ENCODE measurements around the gene GBX2. TPM values are rescaled to one million over a fixed set of nuclear protein-coding genes. Genes with fewer than 3 reads are reported as not detected.
A peak's percentile ranks its signal among the peaks of the same experiment; 100 is the strongest.

GBX2 gene
- polyA plus RNA-seq: not detected

- Mint-ChIP-seq H3K36me3 (no peaks in the 10 kb centered on the region), H3K27me3 (peaks cover 47% of the 10 kb centered on the region), H3K4me3 (no peak within 1 kb of the TSS), H3K9me3 (no peaks in the 10 kb centered on the region), H3K4me1 (peaks cover 2 to 7% (median 3%) of the 10 kb centered on the region in 3 donors), H3K27ac (peak within 1 kb of the TSS in 1 of 3 donors; percentile 67)
These were observed at the start of gene GBX2 for GRCh38 chr2:236168110-236169080. GBX2 (minus strand) TSS chr2:236168386; CDS start chr2:236167971, 415 bp downstream.

- Mint-ChIP-seq H3K9me3 (peaks cover 0 to 6% (median 0%) of the 10 kb centered on the region in 3 donors), H3K27ac (peak overlapping the region in 1 of 3 donors; percentile 40)
These were observed 49.7 kb upstream of the GBX2 start for GRCh38 chr2:236217926-236218325.

GRCh38 chr2:236216711-236217110 is 48.5 kb upstream of the GBX2 start:
- H3K36me3 Mint-ChIP-seq: peaks cover 2% of the 10 kb centered on the region
- H3K4me1 Mint-ChIP-seq: no peaks in the 10 kb centered on the region
- peaks cover 0 to 6% (median 0%) of the 10 kb centered on the region in 3 donors for H3K9me3 Mint-ChIP-seq
- no peak overlapping the region for H3K4me3 Mint-ChIP-seq
- peak overlapping the region in 1 of 3 donors; percentile 74 for H3K27ac Mint-ChIP-seq
- peaks cover 5% of the 10 kb centered on the region for H3K27me3 Mint-ChIP-seq

More at GRCh38 chr2:236217926-236218325, 49.7 kb upstream of the GBX2 start:
- Mint-ChIP-seq H3K36me3 (peaks cover 2% of the 10 kb centered on the region), H3K4me1 (no peaks in the 10 kb centered on the region), H3K27me3 (peaks cover 5% of the 10 kb centered on the region), H3K4me3 (no peak overlapping the region)

DNA sequence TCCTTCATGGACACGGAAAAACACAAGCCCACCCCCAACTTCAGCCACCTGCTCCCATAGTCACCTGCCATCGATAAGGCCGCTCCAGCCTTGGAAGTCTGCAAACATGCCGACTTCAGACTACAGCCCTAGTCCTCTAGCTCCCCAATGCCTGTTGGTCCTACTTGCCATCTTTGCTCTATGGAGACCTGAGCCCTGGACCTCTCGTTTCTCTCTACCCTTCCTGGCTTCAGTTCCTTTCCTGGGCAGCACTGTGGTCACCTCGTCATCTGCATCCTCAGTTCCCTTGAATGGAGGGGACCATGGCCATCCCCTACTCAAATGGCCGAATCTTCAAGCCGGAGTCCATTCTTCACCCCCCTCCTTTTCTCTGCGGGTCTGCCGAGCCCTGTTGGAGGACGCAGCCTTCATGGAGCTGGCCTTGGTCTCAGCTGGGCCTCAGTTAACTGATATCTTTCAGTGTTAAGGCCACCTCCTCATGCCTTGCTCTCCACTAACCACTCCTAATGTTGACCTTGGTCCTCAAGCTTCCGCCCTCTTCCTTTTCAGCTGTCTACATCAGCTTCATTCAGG is 47.7 kb upstream of the GBX2 start:
- H3K27ac Mint-ChIP-seq: peak overlapping the region in 1 of 3 donors; percentile 60
- H3K9me3 Mint-ChIP-seq: peaks cover 0 to 4% (median 0%) of the 10 kb centered on the region in 3 donors
- H3K4me3 Mint-ChIP-seq: no peak overlapping the region
- peaks cover 5% of the 10 kb centered on the region for H3K27me3 Mint-ChIP-seq
- peaks cover 2% of the 10 kb centered on the region for H3K36me3 Mint-ChIP-seq
- no peaks in the 10 kb centered on the region for H3K4me1 Mint-ChIP-seq

DNA sequence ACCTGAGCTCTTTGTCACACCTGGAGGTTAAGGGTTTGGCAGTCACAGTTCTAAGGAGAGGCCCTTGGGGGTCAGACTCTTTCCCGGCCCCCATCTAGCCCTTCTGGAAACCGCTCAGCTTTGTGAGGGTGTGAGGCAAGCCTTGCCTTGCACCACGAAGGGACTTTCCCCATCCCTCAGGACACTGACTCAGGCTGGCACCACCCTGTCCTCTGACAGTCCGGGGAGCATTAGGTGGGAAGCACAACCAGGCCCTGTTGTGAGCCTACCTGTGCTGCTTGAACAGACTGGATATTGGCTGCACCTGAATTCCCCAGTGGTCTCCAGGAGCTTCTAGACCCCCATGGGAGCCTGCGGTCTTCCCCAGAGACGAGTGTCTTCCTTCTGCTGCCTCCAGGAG is 47.0 kb upstream of the GBX2 start:
- H3K9me3 Mint-ChIP-seq: peaks cover 0 to 4% (median 0%) of the 10 kb centered on the region in 3 donors
- peak overlapping the region in 1 of 3 donors; percentile 60 for H3K27ac Mint-ChIP-seq
- H3K4me3 Mint-ChIP-seq: no peak overlapping the region
- peaks cover 9% of the 10 kb centered on the region for H3K27me3 Mint-ChIP-seq
- H3K4me1 Mint-ChIP-seq: no peaks in the 10 kb centered on the region
- H3K36me3 Mint-ChIP-seq: peaks cover 2% of the 10 kb centered on the region

GRCh38 chr2:236214376-236214995 is 46.3 kb upstream of the GBX2 start:
- Mint-ChIP-seq H3K9me3 (peaks cover 0 to 4% (median 0%) of the 10 kb centered on the region in 3 donors), H3K36me3 (peaks cover 2% of the 10 kb centered on the region), H3K4me1 (no peaks in the 10 kb centered on the region), H3K4me3 (no peak overlapping the region), H3K27ac (no peak overlapping the region), H3K27me3 (peaks cover 7% of the 10 kb centered on the region)

DNA sequence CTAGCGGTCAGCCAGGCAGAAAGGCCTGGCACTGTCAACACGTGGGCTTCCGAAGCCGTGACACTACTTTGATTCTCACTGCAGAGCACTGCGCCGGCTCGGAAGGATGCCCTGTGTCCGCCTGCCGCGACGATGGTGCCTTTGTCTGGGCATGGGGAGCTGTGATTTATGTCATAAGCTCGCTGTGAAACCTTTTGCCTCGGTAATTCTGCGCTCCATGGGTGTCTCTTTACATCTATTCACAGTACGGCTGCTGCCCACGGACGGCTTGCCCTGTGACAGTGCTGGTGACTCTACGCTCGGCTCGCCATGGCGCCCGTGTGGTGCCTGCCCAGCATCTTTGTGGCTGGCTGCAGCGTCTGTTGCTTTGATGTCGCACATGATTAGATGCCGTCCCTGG is 43.1 kb upstream of the GBX2 start:
- H3K36me3 Mint-ChIP-seq: no peaks in the 10 kb centered on the region
- H3K4me3 Mint-ChIP-seq: no peak overlapping the region
- H3K27me3 Mint-ChIP-seq: peaks cover 7% of the 10 kb centered on the region
- H3K4me1 Mint-ChIP-seq: no peaks in the 10 kb centered on the region
- peaks cover 0 to 7% (median 4%) of the 10 kb centered on the region in 3 donors for H3K9me3 Mint-ChIP-seq
- H3K27ac Mint-ChIP-seq: no peak overlapping the region

DNA sequence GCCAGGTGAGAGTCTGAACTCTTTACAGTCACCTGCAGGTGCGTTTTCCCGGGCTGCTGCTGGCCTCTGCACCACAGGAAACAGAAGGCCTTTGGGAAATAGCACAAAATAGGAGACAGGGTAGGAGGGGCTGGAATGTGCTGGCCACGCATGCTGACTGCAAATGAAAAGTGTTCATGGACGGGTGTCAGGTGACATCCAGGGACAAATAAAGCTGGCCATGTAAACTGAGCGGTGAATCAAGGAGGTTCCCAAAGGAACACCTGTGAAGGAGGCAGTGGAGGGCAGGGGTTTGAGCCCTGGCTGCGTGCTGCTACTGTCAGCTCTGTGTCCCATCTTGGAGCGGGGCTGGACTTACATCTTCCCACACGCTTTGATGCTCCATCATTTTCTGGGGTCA is 42.4 kb upstream of the GBX2 start:
- no peaks in the 10 kb centered on the region for H3K36me3 Mint-ChIP-seq
- no peak overlapping the region for H3K27ac Mint-ChIP-seq
- no peaks in the 10 kb centered on the region for H3K4me1 Mint-ChIP-seq
- H3K27me3 Mint-ChIP-seq: peaks cover 7% of the 10 kb centered on the region
- no peak overlapping the region for H3K4me3 Mint-ChIP-seq
- H3K9me3 Mint-ChIP-seq: peaks cover 0 to 7% (median 4%) of the 10 kb centered on the region in 3 donors

GRCh38 chr2:236209996-236210395 is 41.8 kb upstream of the GBX2 start:
- H3K36me3 Mint-ChIP-seq: no peaks in the 10 kb centered on the region
- H3K4me1 Mint-ChIP-seq: no peaks in the 10 kb centered on the region
- H3K4me3 Mint-ChIP-seq: no peak overlapping the region
- H3K27me3 Mint-ChIP-seq: peaks cover 7% of the 10 kb centered on the region
- no peak overlapping the region for H3K27ac Mint-ChIP-seq
- peaks cover 0 to 7% (median 4%) of the 10 kb centered on the region in 3 donors for H3K9me3 Mint-ChIP-seq

DNA sequence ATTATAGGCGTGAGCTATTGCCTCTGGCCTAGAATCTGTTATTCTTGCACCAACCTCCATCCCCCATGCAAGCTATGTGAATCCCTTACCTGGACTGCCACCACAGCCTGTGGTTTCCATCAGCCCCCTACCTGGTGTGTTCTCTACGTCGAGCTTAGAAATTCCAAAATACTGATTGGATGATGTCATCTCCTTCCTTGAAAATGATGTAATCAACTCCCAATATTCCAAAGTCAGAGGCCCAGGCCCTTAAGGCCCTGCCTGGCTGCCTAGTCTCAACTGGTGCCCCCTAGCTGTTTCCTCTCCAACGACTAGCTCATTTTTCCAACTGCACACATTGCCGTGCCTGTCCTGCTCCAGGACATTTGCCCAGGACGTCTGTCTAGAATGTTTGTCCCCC is 41.3 kb upstream of the GBX2 start:
- no peaks in the 10 kb centered on the region for H3K36me3 Mint-ChIP-seq
- no peaks in the 10 kb centered on the region for H3K4me1 Mint-ChIP-seq
- peaks cover 7% of the 10 kb centered on the region for H3K27me3 Mint-ChIP-seq
- H3K27ac Mint-ChIP-seq: no peak overlapping the region
- H3K9me3 Mint-ChIP-seq: peaks cover 0 to 7% (median 4%) of the 10 kb centered on the region in 3 donors
- no peak overlapping the region for H3K4me3 Mint-ChIP-seq

DNA sequence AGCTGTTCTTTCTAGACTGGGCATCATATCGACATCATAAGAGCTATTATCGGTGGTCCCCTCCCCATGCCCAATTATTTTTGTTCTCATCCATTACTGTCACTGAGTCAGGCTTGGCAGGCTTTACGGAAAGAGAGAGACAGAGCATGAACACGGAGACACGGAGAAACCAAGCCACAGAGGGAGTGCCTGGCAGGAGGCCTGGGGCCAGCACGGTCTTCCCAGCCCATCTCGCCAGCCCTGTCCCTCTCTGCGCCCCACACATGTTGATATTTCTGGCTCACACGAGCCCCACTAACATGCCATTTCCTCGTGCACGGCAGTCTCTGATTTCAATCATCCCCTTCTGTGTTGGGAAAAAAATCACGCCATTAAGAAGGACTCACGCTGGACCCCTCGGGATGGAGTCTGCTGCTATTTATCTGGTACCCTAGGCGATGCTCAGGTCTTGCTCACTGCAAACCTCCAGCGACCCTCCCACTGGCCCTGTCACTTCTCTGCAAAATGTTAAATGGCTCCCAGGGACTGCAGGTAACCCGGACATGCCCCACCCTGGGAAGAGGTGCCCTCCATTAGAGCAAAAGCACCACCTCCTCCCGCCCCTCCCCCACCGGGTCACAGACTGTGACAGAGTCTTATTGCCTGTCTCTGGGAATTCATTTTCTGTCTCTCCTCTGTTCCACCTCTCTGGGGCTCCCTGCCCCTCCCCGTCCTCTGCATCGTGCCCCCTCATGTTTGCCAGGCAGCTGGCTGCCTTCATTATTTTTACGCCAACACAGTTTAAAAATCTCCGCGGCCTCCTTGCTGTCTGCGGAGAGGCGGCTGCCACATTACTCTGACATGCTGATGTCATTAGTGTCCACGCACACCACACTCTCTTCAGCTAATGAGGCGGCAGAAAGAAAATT is 40.1 kb upstream of the GBX2 start:
- Mint-ChIP-seq H3K27me3 (peaks cover 4% of the 10 kb centered on the region), H3K9me3 (peaks cover 0 to 7% (median 2%) of the 10 kb centered on the region in 3 donors), H3K27ac (peak overlapping the region in 1 of 3 donors; percentile 14), H3K4me3 (no peak overlapping the region), H3K36me3 (no peaks in the 10 kb centered on the region), H3K4me1 (no peaks in the 10 kb centered on the region)

DNA sequence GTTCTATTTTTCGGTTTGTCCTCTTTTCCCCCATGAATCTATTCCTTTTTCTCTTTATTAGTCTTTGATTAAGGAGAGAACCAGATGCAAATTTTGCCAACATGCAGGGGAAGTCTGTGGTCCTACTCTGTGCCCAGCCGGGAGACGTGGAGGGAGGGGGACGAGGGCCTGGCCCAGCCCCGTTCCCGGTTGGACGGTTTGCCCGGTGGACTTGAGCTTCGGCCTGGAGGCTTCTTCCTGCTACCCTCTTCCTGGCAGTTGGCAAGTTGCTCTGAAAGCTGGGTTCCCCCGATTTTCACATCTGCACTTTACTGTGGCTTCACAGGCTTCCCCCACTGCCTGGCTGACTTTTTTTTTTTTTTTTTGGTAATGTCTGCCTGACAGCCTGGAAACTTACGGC is 39.3 kb upstream of the GBX2 start:
- no peak overlapping the region for H3K27ac Mint-ChIP-seq
- peaks cover 4% of the 10 kb centered on the region for H3K27me3 Mint-ChIP-seq
- no peaks in the 10 kb centered on the region for H3K4me1 Mint-ChIP-seq
- H3K9me3 Mint-ChIP-seq: peaks cover 0 to 7% (median 2%) of the 10 kb centered on the region in 3 donors
- no peaks in the 10 kb centered on the region for H3K36me3 Mint-ChIP-seq
- H3K4me3 Mint-ChIP-seq: no peak overlapping the region

DNA sequence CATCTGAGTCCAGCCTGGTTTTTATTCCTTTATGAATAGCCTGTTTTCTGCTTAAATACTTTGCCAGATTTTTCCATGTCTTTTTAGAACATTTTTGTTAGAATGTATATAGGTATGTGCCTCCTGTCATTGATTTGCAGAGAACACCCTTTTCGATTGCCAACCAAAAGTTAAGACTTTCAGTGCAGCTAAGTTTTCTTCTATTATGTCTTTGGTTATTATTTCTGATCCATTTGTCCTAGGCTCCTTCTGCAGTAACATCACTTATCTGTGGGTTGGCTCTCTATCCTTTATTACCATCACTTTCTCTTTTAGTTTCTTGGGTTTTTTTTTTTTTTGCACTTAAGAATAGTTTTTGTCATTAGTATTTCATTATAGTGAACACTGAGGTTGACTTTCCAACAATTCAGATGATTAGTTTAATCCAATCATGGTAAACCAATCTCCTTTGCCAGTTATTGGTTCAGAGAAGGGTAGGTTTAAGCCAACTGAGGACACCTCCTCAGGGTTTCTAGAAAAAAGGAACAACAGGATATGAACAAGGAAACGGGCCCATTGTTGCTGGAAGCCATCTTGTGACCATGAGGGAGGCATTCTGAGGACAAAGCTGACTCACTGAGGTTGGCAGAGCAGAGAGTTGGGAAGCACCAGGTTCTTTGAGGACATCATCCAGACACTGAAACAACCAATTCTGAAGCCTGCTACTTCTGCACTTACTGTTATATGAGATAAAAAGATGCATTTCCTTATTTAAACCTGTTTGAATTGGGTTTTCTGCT is 37.9 kb upstream of the GBX2 start:
- H3K36me3 Mint-ChIP-seq: no peaks in the 10 kb centered on the region
- peaks cover 6% of the 10 kb centered on the region for H3K27me3 Mint-ChIP-seq
- no peaks in the 10 kb centered on the region for H3K4me1 Mint-ChIP-seq
- peaks cover 2 to 7% (median 2%) of the 10 kb centered on the region in 3 donors for H3K9me3 Mint-ChIP-seq
- no peak overlapping the region for H3K27ac Mint-ChIP-seq
- H3K4me3 Mint-ChIP-seq: no peak overlapping the region

GRCh38 chr2:236204953-236205352 is 36.8 kb upstream of the GBX2 start:
- Mint-ChIP-seq H3K36me3 (no peaks in the 10 kb centered on the region), H3K4me3 (no peak overlapping the region), H3K27ac (no peak overlapping the region), H3K9me3 (peaks cover 2 to 7% (median 2%) of the 10 kb centered on the region in 3 donors), H3K27me3 (peaks cover 2% of the 10 kb centered on the region), H3K4me1 (no peaks in the 10 kb centered on the region)

All from IgD-negative memory B cell (primary cell).